H1 (cell line): ENCODE data around the gene HOXD12. TPM values are rescaled to one million over a fixed set of nuclear protein-coding genes. Genes with fewer than 3 reads are reported as not detected.

Experiments
- CTCF ChIA-PET: fragments of 300-600 bp; sonication (Branson Sonifier 250); formaldehyde crosslinking; loops from one replicate; lab custom pipeline; 2021; ENCODE audit not compliant: partially characterized antibody; lab: Charles Lee
- POLR2A ChIA-PET: fragments of 300-600 bp; sonication (Branson Sonifier 250); formaldehyde crosslinking; loops from one replicate; lab custom pipeline; 2021; ENCODE audit warnings: inconsistent platforms; ENCODE audit not compliant: partially characterized antibody; lab: Charles Lee
- DNase-seq, 2 experiments: peaks; one replicate each; pipeline versions ENCODE4 v3.0.0 to v3.0.0-alpha.2; 2010 to 2022; ENCODE audit warnings: low spot score in 2 of 2, low read depth in 1 of 2, mixed read lengths in 1 of 2
- FAIRE-seq: peaks from 2 replicates; lab custom pipeline; 2011; peaks lifted over from hg19 to GRCh38; lab: Jason Lieb, UNC
- H2AFZ ChIP-seq: 2 replicates; pipeline ENCODE4 v1.8.1; 2012; ENCODE audit warnings: low read length, inconsistent platforms
- H2AK5ac ChIP-seq: 2 replicates; pipeline ENCODE4 v1.6.1; 2013; ENCODE audit warnings: low read depth, low read length
- H2BK120ac ChIP-seq: replicated peaks from 2 replicates; pipeline ENCODE3; 2013; ENCODE audit warnings: low read depth, low read length, inconsistent platforms
- H2BK12ac ChIP-seq: 2 replicates; pipeline ENCODE4 v1.6.1; 2013; ENCODE audit warnings: low read depth, low read length
- H2BK15ac ChIP-seq: 2 replicates; pipeline ENCODE4 v1.6.1; 2013; ENCODE audit warnings: low read length
- H2BK20ac ChIP-seq: 2 replicates; pipeline ENCODE4 v1.6.1; 2013; ENCODE audit warnings: low read length
- H2BK5ac ChIP-seq: 2 replicates; pipeline ENCODE4 v1.6.1; 2013; ENCODE audit warnings: low read depth, low read length
- H3K14ac ChIP-seq: 2 replicates; pipeline ENCODE4 v1.6.1; 2013; ENCODE audit warnings: inconsistent platforms; ENCODE audit not compliant: insufficient read length
- H3K18ac ChIP-seq: 2 replicates; pipeline ENCODE4 v1.6.1; 2013; ENCODE audit warnings: low read length; ENCODE audit errors: extremely low read depth
- H3K23ac ChIP-seq: 2 replicates; pipeline ENCODE4 v1.6.1; 2013; ENCODE audit warnings: inconsistent platforms; ENCODE audit not compliant: insufficient read length
- H3K23me2 ChIP-seq: 2 replicates; pipeline ENCODE4 v1.6.1; 2013; ENCODE audit warnings: low read depth, low read length
- H3K27ac ChIP-seq: 2 replicates; pipeline ENCODE4 v1.6.1; 2011; ENCODE audit warnings: low read depth, low read length, inconsistent platforms
- H3K27me3 ChIP-seq, 4 experiments: replicated peaks in 1 of 4; 1 replicate in 1 of 4; 2 replicates in 3 of 4; pipeline versions ENCODE4 v1.6.1 to v1.8.1; 2011 to 2013; ENCODE audit warnings: low read length in 3 of 4, mild to moderate bottlenecking in 3 of 4, inconsistent platforms in 2 of 4, mixed read lengths in 2 of 4, moderate library complexity in 1 of 4; ENCODE audit not compliant: control insufficient read depth in 3 of 4, insufficient read depth in 3 of 4; ENCODE audit errors: extremely low read depth in 1 of 4
- H3K36me3 ChIP-seq, 4 experiments: 2 replicates each; pipeline versions ENCODE4 v1.6.1 to v1.8.1; 2011 to 2013; ENCODE audit warnings: mild to moderate bottlenecking in 4 of 4, low read length in 3 of 4, moderate library complexity in 2 of 4, control low read depth in 1 of 4, inconsistent platforms in 1 of 4; ENCODE audit not compliant: insufficient read depth in 4 of 4, control insufficient read depth in 2 of 4
- H3K4ac ChIP-seq: replicated peaks from 2 replicates; pipeline ENCODE3; 2013; ENCODE audit warnings: low read length, low read depth, mixed read lengths, inconsistent platforms; ENCODE audit not compliant: insufficient read length
- H3K4me1 ChIP-seq, 4 experiments: replicated peaks in 1 of 4; 1 replicate in 1 of 4; 2 replicates in 3 of 4; pipeline versions ENCODE4 v1.6.1 to v1.8.1; 2011 to 2013; ENCODE audit warnings: low read length in 3 of 4, inconsistent platforms in 2 of 4, mixed read lengths in 1 of 4; ENCODE audit not compliant: insufficient read depth in 4 of 4, control insufficient read depth in 3 of 4
- H3K4me2 ChIP-seq, 2 experiments: 2 replicates each; pipeline versions ENCODE4 v1.6.1 to v1.8.1; 2011 to 2013; ENCODE audit warnings: low read depth in 2 of 2, low read length in 2 of 2, control low read depth in 1 of 2, inconsistent platforms in 1 of 2, mild to moderate bottlenecking in 1 of 2; ENCODE audit not compliant: insufficient read depth in 1 of 2
- H3K4me3 ChIP-seq, 4 experiments: fragments of 200-600, 300-600 bp in 1 of 4; sonication (generic), shearing (Covaris generic), sonication (Bioruptor Twin) in 1 of 4; 2 replicates each; pipeline versions ENCODE4 v1.5.1 to v1.8.1; 2011 to 2016; ENCODE audit warnings: low read length in 4 of 4, low read depth in 3 of 4, control low read depth in 2 of 4, inconsistent platforms in 2 of 4, mild to moderate bottlenecking in 2 of 4, mixed read lengths in 1 of 4, moderate library complexity in 1 of 4; ENCODE audit not compliant: insufficient read depth in 2 of 4; ENCODE audit errors: extremely low read depth in 1 of 4
- H3K56ac ChIP-seq: replicated peaks from 2 replicates; pipeline ENCODE3; 2013; ENCODE audit warnings: low read depth, mild to moderate bottlenecking, mixed read lengths, low read length, inconsistent platforms; ENCODE audit not compliant: insufficient read length
- H3K79me1 ChIP-seq: 2 replicates; pipeline ENCODE4 v1.6.1; 2013; ENCODE audit warnings: low read depth, low read length, control low read depth
- H3K79me2 ChIP-seq, 2 experiments: 2 replicates each; pipeline versions ENCODE4 v1.6.1 to v1.8.1; 2012 to 2013; ENCODE audit warnings: low read length in 2 of 2, mild to moderate bottlenecking in 2 of 2, inconsistent platforms in 1 of 2; ENCODE audit not compliant: insufficient read depth in 2 of 2, control insufficient read depth in 1 of 2
- H3K9ac ChIP-seq, 4 experiments: replicated peaks in 1 of 4; 1 replicate in 1 of 4; 2 replicates in 3 of 4; pipeline versions ENCODE4 v1.6.1 to v1.8.1; 2011 to 2013; ENCODE audit warnings: low read depth in 3 of 4, low read length in 3 of 4, control low read depth in 2 of 4, mild to moderate bottlenecking in 2 of 4, moderate library complexity in 2 of 4, inconsistent platforms in 1 of 4; ENCODE audit errors: extremely low read depth in 1 of 4
- H3K9me3 ChIP-seq, 2 experiments: 2 replicates each; pipeline versions ENCODE4 v1.6.1 to v1.8.1; 2012 to 2013; ENCODE audit warnings: mild to moderate bottlenecking in 2 of 2, moderate library complexity in 2 of 2, control low read depth in 1 of 2, inconsistent platforms in 1 of 2, low read depth in 1 of 2, low read length in 1 of 2, mixed read lengths in 1 of 2; ENCODE audit not compliant: insufficient read depth in 2 of 2
- H4K20me1 ChIP-seq, 2 experiments: replicated peaks in 1 of 2; 2 replicates each; pipeline versions ENCODE3 to v1.8.1; 2011 to 2013; ENCODE audit warnings: inconsistent platforms in 2 of 2, low read length in 2 of 2, mild to moderate bottlenecking in 1 of 2; ENCODE audit not compliant: insufficient read depth in 2 of 2, control insufficient read depth in 1 of 2
- H4K5ac ChIP-seq: 2 replicates; pipeline ENCODE4 v1.6.1; 2013; ENCODE audit warnings: low read length, low read depth, mixed read lengths, inconsistent platforms; ENCODE audit not compliant: insufficient read length
- H4K8ac ChIP-seq: 2 replicates; pipeline ENCODE4 v1.8.0; 2013; ENCODE audit warnings: mild to moderate bottlenecking, moderate library complexity, low read length, inconsistent platforms; ENCODE audit not compliant: insufficient read depth; ENCODE audit errors: extremely low read depth
- H4K91ac ChIP-seq: replicated peaks from 2 replicates; pipeline ENCODE3; 2013; ENCODE audit warnings: low read length, mixed read lengths, inconsistent platforms; ENCODE audit not compliant: insufficient read length
- CBX8 ChIP-seq: fragments of 300-800, 300-1000 bp; sonication (generic); IDR thresholded peaks from 2 replicates; pipeline ENCODE4 v1.7.1; 2016; ENCODE audit warnings: low read depth, low read length, borderline replicate concordance
- EGR1 ChIP-seq: IDR thresholded peaks from 2 replicates; pipeline ENCODE4 v1.6.1; 2011; ENCODE audit warnings: low read depth, low read length, borderline replicate concordance
- EZH2 ChIP-seq: fragments of 200-600 bp; sonication (generic); IDR thresholded peaks from 2 replicates; pipeline ENCODE4 v1.7.1; 2012; ENCODE audit warnings: low read depth, mild to moderate bottlenecking, moderate library complexity, low read length, inconsistent platforms; ENCODE audit not compliant: severe bottlenecking
- KDM1A ChIP-seq: fragments of 200-600, 300-600 bp; sonication (generic); IDR thresholded peaks from 2 replicates; pipeline ENCODE4 v1.7.1; 2016; ENCODE audit warnings: mild to moderate bottlenecking, low read length, borderline replicate concordance
- KDM4A ChIP-seq: IDR thresholded peaks from one replicate; pipeline ENCODE4 v1.7.1; 2012; ENCODE audit warnings: low read depth, mild to moderate bottlenecking, moderate library complexity, low read length, inconsistent platforms; ENCODE audit not compliant: severe bottlenecking
- RAD21 ChIP-seq, 2 experiments: IDR thresholded peaks in 1 of 2; conservative IDR thresholded peaks in 1 of 2; 2 replicates each; pipeline ENCODE4 v1.6.1; 2011; ENCODE audit warnings: low read depth in 2 of 2, low read length in 2 of 2, improper control_type of control experiment in 1 of 2, inconsistent platforms in 1 of 2, mild to moderate bottlenecking in 1 of 2, moderate library complexity in 1 of 2
- RNF2 ChIP-seq: fragments of 200-900, 300-1000 bp; sonication (generic); IDR thresholded peaks from 2 replicates; pipeline ENCODE4 v1.7.1; 2016; ENCODE audit warnings: borderline replicate concordance, low read depth, mild to moderate bottlenecking, antibody characterized with exemption, low read length; ENCODE audit not compliant: poor library complexity, severe bottlenecking; ENCODE audit errors: missing control alignments
- SP1 ChIP-seq: IDR thresholded peaks from 2 replicates; pipeline ENCODE4 v1.6.1; 2011; ENCODE audit warnings: low read depth, low read length
- SUZ12 ChIP-seq: fragments of 200-600 bp; sonication (generic); IDR thresholded peaks from 2 replicates; pipeline ENCODE4 v1.6.1; 2012; ENCODE audit warnings: mild to moderate bottlenecking, inconsistent platforms, low read length, moderate library complexity, mixed read lengths
- WGBS, 2 experiments: shearing (Covaris generic) in 1 of 2; methylation state at CpG; one replicate each; pipeline versions ENCODE4 v1.1.6 to v1.1.7; 2013 to 2015; ENCODE audit warnings: low lambda C conversion rate in 2 of 2, mixed read lengths in 2 of 2, inconsistent platforms in 1 of 2, low coverage in 1 of 2, missing lambda C conversion rate in 1 of 2; ENCODE audit not compliant: insufficient replicate concordance in 2 of 2, insufficient coverage in 1 of 2, insufficient read length in 1 of 2; ENCODE audit errors: extremely low coverage in 1 of 2, missing lambda C conversion rate in 1 of 2; 5-methylcytosine and 5-hydroxymethylcytosine counted together
- polyA plus RNA-seq, 7 experiments: library from polyadenylated mRNA; depleted of rRNA in 3 of 7; stranded (reverse) in 5 of 7; unstranded in 2 of 7; fragments of >200 nt in 5 of 7; fragments of 200-250 nt in 2 of 7; gene quantifications; 1 replicate in 5 of 7; 2 replicates in 1 of 7; 4 replicates in 1 of 7; pipeline versions ENCODE4 v1.2.1 to v1.2.3, GENCODE V29; 2011 to 2013; ENCODE audit warnings: missing spikeins in 2 of 7, mixed read lengths in 2 of 7
- total RNA-seq: library from RNA; stranded (reverse); fragmentation: NEBNext Ultra II Directional; extraction: Animal tissue kit (Norgen Biotek cat#: 25700); gene quantifications from 2 replicates; pipeline ENCODE4 v1.2.1, GENCODE V29; 2021

The HOXD12 gene
- total and polyA plus RNA-seq, 2 of the 8 experiments (the other 6 are each of a cell fraction or from before 2014, with no cell fraction given) = not detected

DNA sequence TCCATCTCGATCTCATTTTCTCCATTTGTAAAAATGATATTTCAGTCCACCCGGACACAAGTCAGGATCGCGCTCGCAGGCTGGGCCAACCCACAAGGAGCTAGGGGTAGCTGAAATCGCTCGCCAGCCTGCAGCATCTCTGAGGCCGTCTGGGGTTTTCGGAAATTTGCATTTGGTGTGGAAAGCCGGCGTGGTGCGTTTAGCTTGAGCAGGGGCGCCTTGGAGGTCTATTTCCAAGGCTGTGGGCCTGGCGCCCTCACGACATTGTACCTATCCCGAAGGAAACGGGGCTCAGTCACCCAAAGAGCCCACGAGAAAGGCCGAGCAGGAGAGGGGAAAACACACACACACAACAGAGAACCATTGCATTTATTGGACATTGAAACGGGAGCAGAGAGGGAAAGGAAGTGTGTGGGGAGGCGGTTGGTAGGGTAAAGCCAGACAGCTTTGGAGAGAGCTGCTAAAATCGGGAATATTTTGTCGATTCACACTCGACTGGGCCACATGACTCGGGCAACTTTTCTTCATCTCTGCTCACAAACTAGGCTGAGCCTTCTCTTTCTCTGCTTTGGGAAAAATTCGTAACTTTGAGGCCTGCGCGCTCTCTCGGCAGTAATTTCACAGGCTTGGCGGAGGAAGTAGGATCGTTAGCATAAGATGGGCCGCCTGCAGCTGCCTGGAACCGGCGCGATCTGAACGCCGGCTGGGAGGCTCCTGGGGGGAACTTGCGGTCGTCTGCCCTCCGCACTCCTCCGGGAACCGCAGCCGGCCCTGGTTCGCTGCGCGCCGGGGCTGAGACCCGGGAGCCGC, 28.8 kb downstream of the HOXD12 start:
- Histone ChIP-seq H3K23me2 (no peaks in the 10 kb centered on the region; the same call in 1 of the 2 replicates), H3K9me3 (no peaks in the 10 kb centered on the region; a peak in 1 of 4 replicates), H3K4ac (no peak overlapping the region), H4K20me1 (peaks cover 18 to 30% of the 10 kb centered on the region in 2 experiments), H3K4me1 (peaks cover 0 to 11% (median 5%) of the 10 kb centered on the region in 4 experiments; a peak in 6 of 7 replicates), H2BK20ac (no peak overlapping the region; the same call in 1 of the 2 replicates), H2BK12ac (peak overlapping the region; percentile 53; the same call in 1 of the 2 replicates), H4K91ac (no peak overlapping the region), H3K79me1 (no peaks in the 10 kb centered on the region), H3K18ac (no peak overlapping the region), H3K14ac (no peak overlapping the region), H3K4me3 (peak overlapping the region in 1 of 4 experiments; percentile 24; a peak in 3 of 8 replicates), H3K56ac (no peak overlapping the region), H3K4me2 (peak overlapping the region; percentile 57 to 70), H2BK5ac (no peak overlapping the region), H3K36me3 (peaks cover 0 to 14% (median 0%) of the 10 kb centered on the region in 4 experiments; a peak in 1 of 8 replicates), H3K9ac (no peak overlapping the region), H2AFZ (no peak overlapping the region), H2AK5ac (peak overlapping the region; percentile 17; the same call in 1 of the 2 replicates), H2BK15ac (no peak overlapping the region), H4K5ac (no peak overlapping the region), H3K27me3 (peaks cover 94 to 100% (median 98%) of the 10 kb centered on the region in 4 experiments), H3K23ac (no peak overlapping the region), H2BK120ac (no peak overlapping the region), H3K79me2 (no peaks in the 10 kb centered on the region), H4K8ac (peak overlapping the region; percentile 42; the same call in 1 of the 2 replicates), H3K27ac (no peak overlapping the region)
- WGBS, 2 experiments = 6% methylated on average over 43 of the region's 49 CpGs; no CpG with 5 or more reads in 1 of the 2 experiments
- ChIA-PET POLR2A (no interaction called here), CTCF (interaction anchor here (0.6 to 6.2 kb wide), 27 partner anchors 7 to 1547 kb away, joined by 3 to 72 read pairs (median 5); partner anchors contain the start of gene HOXD10)
- peak in 1 of 2 experiments; percentile 47 for DNase-seq
- no peak for FAIRE-seq
- TF ChIP-seq KDM4A (peak; percentile 1), KDM1A (no peak), CBX8 (0 out of 2 replicates have a peak, but pooled peaks have one; percentile 70), RNF2 (peak; percentile 94), EGR1 (peak; percentile 49; the same call in 1 of the 2 replicates), EZH2 (peak; percentile 92), RAD21 (IDR thresholded peaks at IDR 0.05 in 1 of 2, conservative IDR thresholded peaks at IDR 0.05 in 1 of 2; ENCODE audit: low read depth in 2 of 2, low read length in 2 of 2) (no peak), SUZ12 (peak; percentile 99), SP1 (0 out of 2 replicates have a peak, but pooled peaks have one; percentile 30)
